ENCODE results near the gene STUM. TPM values are rescaled to one million over a fixed set of nuclear protein-coding genes. Genes with fewer than 3 reads are reported as not detected.

Gene STUM
- total and polyA plus RNA-seq, 2 of the 8 experiments (the other 6 are each of a cell fraction or from before 2014, with no cell fraction given), result 0.76 to 1.2 TPM

DNA sequence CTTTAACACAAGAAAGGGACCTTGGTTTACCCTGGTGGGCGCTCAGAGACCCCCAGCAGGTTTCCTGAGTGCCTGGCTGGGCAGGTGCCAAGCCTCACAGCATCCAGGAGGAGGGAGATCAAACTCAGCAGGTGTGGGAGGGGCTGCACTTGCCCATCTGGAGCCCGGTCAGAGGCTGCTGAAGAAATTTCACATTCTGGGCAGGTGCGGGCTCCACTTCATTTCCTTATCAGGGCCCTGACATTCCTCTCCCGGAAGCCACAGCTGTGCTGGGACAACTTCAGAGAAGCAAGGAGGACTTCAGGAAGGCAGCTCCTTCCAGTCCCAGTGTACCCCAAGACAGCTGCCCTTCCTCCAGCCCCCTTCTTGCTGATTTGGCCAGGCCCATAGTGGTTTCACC, 107.6 kb downstream of the STUM start:
- Histone ChIP-seq H3K4me1 (replicated peaks in 1 of 4; ENCODE audit: control insufficient read depth in 3 of 4, insufficient read depth in 4 of 4, low read length in 3 of 4) (peaks cover 7 to 34% (median 23%) of the 10 kb centered on the region in 4 experiments), H2BK20ac (ENCODE audit: low read length) (peak overlapping the region; percentile 8; the same call in 1 of the 2 replicates), H3K79me1 (ENCODE audit: low read depth, low read length) (no peaks in the 10 kb centered on the region), H2BK12ac (ENCODE audit: low read depth, low read length) (peak overlapping the region; percentile 53; the same call in 1 of the 2 replicates), H3K4me3 (ENCODE audit: extremely low read depth in 1 of 4, insufficient read depth in 2 of 4, low read depth in 3 of 4, low read length in 4 of 4) (no peak overlapping the region), H3K23me2 (ENCODE audit: low read depth, low read length) (no peaks in the 10 kb centered on the region), H3K36me3 (ENCODE audit: control insufficient read depth in 2 of 4, insufficient read depth in 4 of 4, low read length in 3 of 4) (no peaks in the 10 kb centered on the region), H3K4me2 (ENCODE audit: insufficient read depth in 1 of 2, low read depth in 2 of 2, low read length in 2 of 2) (no peak overlapping the region), H2BK120ac (replicated peaks; ENCODE audit: low read depth, low read length) (no peak overlapping the region), H3K9me3 (ENCODE audit: insufficient read depth in 2 of 2, low read depth in 1 of 2, low read length in 1 of 2) (no peaks in the 10 kb centered on the region), H2BK15ac (ENCODE audit: low read length) (0 out of 2 replicates have a peak overlapping the region, but pooled peaks have one; percentile 25), H3K56ac (replicated peaks; ENCODE audit: insufficient read length, low read depth, low read length) (no peak overlapping the region), H4K5ac (ENCODE audit: insufficient read length, low read depth, low read length) (no peak overlapping the region), H3K79me2 (ENCODE audit: control insufficient read depth in 1 of 2, insufficient read depth in 2 of 2, low read length in 2 of 2) (no peaks in the 10 kb centered on the region), H2AK5ac (ENCODE audit: low read depth, low read length) (no peak overlapping the region), H4K20me1 (replicated peaks in 1 of 2; ENCODE audit: control insufficient read depth in 1 of 2, insufficient read depth in 2 of 2, low read length in 2 of 2) (no peaks in the 10 kb centered on the region), H4K8ac (ENCODE audit: extremely low read depth, insufficient read depth, low read length) (no peak overlapping the region), H3K27me3 (replicated peaks in 1 of 4; ENCODE audit: control insufficient read depth in 3 of 4, extremely low read depth in 1 of 4, insufficient read depth in 3 of 4, low read length in 3 of 4) (no peaks in the 10 kb centered on the region), H4K91ac (replicated peaks; ENCODE audit: insufficient read length, low read length) (no peak overlapping the region), H3K9ac (replicated peaks in 1 of 4; ENCODE audit: extremely low read depth in 1 of 4, low read depth in 3 of 4, low read length in 3 of 4) (no peak overlapping the region), H3K4ac (replicated peaks; ENCODE audit: insufficient read length, low read depth, low read length) (no peak overlapping the region), H3K18ac (ENCODE audit: extremely low read depth, low read length) (no peak overlapping the region), H2AFZ (ENCODE audit: low read length) (no peak overlapping the region), H3K14ac (ENCODE audit: insufficient read length) (no peak overlapping the region), H2BK5ac (ENCODE audit: low read depth, low read length) (peak overlapping the region; percentile 92; the same call in 1 of the 2 replicates), H3K23ac (ENCODE audit: insufficient read length) (no peak overlapping the region), H3K27ac (ENCODE audit: low read depth, low read length) (no peak overlapping the region)
- POLR2A ChIA-PET (ENCODE audit: partially characterized antibody), result interaction anchor here (0.7 to 2.3 kb wide), 5 partner anchors 10 to 47 kb away, joined by 3 to 5 read pairs (median 3); no protein-coding TSS in a partner anchor
- FAIRE-seq (no peak), DNase-seq (ENCODE audit: low read depth in 1 of 2, low spot score in 2 of 2) (no peak)
- CTCF ChIA-PET (ENCODE audit: partially characterized antibody), result interaction anchor here (1.3 to 1.4 kb wide), 2 partner anchors 23 to 25 kb away, joined by 3 read pairs; no protein-coding TSS in a partner anchor
- no peak for TF ChIP-seq JUN (IDR thresholded peaks at IDR 0.05; ENCODE audit: low read depth, low read length)
- no peak for TF ChIP-seq SP4 (IDR thresholded peaks at IDR 0.05; ENCODE audit: low read length)
- TF ChIP-seq, protein P1, sequence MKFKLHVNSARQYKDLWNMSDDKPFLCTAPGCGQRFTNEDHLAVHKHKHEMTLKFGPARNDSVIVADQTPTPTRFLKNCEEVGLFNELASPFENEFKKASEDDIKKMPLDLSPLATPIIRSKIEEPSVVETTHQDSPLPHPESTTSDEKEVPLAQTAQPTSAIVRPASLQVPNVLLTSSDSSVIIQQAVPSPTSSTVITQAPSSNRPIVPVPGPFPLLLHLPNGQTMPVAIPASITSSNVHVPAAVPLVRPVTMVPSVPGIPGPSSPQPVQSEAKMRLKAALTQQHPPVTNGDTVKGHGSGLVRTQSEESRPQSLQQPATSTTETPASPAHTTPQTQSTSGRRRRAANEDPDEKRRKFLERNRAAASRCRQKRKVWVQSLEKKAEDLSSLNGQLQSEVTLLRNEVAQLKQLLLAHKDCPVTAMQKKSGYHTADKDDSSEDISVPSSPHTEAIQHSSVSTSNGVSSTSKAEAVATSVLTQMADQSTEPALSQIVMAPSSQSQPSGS (IDR thresholded peaks at IDR 0.05; ENCODE audit: low read length), result no peak
- no peak for TF ChIP-seq KDM5A (IDR thresholded peaks at IDR 0.05; ENCODE audit: low read length)
- no peak for TF ChIP-seq POLR2AphosphoS5 (IDR thresholded peaks at IDR 0.05; ENCODE audit: low read depth, low read length)
- TF ChIP-seq EGR1 (IDR thresholded peaks at IDR 0.05; ENCODE audit: borderline replicate concordance, low read depth, low read length), result no peak
- TF ChIP-seq RFX5 (IDR thresholded peaks at IDR 0.05; ENCODE audit: borderline replicate concordance, low read depth, low read length), result no peak
- WGBS, 2 experiments (ENCODE audit: extremely low coverage in 1 of 2, insufficient coverage in 1 of 2, insufficient read length in 1 of 2, insufficient replicate concordance in 2 of 2, low coverage in 1 of 2, low lambda C conversion rate in 2 of 2, missing lambda C conversion rate in 1 of 2), result 68% methylated on average over 4 of the region's 4 CpGs; no CpG with 5 or more reads in 1 of the 2 experiments

Measured in H1 (cell line).